Globus pallidus (tissue), 1 donor: ENCODE measurements around the gene BPGM.
"Not testable (repeated sequence)": the region's sequence is repeated elsewhere in the genome, so short reads cannot be mapped to it uniquely, and the experiment has no call there.

Experiments used
- DNase-seq: peaks from one replicate; pipeline ENCODE4 v3.0.0-alpha.2; 2015; ENCODE audit warnings: low spot score

Gene BPGM

GRCh38 chr7:134632052-134632451 is 14.6 kb upstream of the BPGM start:
- DNase-seq = no peak

GRCh38 chr7:134632937-134633540 is 13.6 kb upstream of the BPGM start:
- peak; percentile 35 for DNase-seq

GRCh38 chr7:134636008-134636449 is 10.6 kb upstream of the BPGM start:
- DNase-seq = no peak

DNA sequence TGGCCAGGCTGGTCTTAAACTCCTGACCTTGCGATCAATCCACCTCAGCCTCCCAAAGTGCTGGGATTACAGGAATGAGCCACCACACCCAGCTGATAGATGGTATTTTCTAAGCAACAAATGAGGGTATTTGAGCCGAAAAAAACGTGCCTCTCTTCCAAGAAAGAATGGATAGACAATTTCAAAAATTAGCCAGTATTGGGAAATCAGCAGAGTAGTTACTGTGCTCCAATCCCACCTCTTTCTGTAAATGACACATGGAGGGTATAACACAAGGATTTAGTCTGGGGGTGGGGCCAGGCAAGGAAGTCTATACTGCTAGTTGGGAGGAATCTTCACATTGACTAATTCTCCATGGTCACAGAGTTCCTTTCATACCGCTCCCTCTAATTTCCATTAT is 9.2 kb upstream of the BPGM start:
- no peak for DNase-seq

- DNase-seq = no peak
Observed at GRCh38 chr7:134637934-134638719, 8.5 kb upstream of the BPGM start.

DNA sequence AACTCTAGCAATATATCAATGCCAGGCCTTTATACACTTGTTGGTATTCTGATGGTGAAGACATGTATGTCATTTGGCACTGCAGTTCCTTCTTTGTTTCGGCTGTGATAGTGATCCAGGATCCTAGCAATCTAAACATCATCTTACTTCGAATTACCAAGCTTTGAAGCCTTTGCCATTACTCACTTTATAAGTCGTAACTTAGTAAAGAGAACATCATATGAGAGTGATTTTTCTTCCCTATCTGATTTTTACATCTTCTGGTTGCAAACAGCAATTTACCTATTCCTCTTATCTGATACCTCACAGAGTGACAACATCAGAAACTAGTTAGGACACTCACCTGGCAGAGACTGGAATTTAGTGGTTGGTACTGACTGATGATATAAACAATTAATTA is 7.6 kb upstream of the BPGM start:
- DNase-seq = peak; percentile 9

DNA sequence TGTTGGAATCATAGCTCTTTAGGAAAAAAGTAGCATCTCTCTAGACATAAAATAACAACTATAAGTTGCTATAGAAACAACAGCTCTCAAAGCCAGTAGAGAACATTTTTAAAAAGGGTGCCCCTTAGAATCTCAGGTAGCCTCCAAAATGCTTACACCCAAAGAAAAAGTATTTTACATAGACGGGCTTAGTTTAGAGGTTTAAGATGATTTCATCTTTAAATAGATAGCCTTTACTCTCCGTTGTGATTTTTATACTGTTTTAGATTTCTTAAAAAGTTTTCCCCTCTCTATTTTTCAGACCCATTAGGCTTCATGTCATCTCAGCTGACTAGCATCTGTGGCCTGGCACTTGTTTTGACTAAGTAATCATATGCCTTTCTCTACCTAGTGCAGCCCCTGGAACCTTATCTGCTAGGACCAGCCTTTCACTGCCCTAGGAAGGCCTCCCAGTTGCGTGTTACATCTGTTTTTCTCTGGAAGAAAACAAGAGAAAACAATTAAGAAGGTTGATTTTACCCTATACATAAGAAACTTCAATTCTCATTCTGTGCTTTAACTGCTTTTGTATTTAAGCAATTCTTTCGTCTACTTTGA is 6.9 kb upstream of the BPGM start:
- no peak for DNase-seq

GRCh38 chr7:134640842-134641715 is 5.6 kb upstream of the BPGM start:
- DNase-seq = no peak

DNA sequence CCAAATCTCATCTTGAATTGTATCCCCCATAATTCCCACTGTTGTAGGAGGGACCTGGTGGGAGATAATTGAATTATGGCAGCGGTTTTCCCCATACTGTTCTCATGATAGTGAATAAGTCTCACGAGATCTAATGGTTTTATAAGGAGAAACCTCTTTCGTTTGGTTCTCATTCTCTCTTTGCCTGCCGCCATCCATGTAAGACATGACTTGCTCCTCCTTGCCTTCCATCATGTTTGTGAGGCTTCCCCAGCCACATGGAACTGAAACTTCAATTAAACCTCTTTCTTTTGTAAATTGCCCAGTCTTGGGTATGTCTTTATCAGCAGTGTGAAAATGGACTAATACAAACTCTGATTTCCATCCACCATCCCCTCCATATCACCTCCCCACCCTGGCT is 4.7 kb upstream of the BPGM start:
- DNase-seq = not testable (repeated sequence)

DNA sequence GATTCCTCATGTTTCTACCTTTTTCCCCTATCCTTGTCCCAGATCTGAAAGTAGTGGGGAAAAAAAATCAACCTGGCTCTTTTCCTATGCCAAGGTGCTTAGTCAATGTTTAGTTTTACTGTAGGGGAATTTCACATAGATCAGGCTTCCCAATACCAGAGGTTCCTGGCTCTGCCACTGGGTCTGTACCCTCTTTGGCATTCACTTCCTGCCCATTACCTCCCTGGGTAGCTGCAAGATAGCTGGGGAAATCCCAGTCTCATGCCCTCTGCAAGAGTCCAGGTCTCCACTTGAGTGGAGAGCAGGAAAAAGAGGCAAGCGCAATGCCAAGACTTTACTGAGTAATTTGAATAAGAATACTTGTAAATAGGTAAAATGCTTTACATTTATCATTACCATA is 3.5 kb upstream of the BPGM start:
- no peak for DNase-seq

DNA sequence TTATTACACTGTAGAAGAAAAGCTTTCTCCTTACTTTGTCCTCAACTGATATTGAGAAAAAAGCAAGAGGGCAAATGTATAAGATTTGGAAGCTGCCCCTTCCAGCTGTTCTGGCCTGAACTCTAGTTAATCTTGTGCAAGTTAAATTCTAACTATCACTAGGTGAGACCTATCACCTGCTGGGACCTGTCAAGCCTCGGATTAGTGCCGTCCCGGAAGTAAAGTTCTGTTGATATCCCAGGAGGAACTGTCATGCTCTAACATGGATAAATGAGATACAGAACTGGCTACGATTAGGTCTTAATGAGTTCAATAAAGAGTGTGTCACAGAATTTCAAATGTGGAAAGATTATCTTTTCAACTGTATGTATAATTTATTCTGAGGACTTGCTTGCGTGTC is 1.2 kb upstream of the BPGM start:
- DNase-seq = no peak

DNA sequence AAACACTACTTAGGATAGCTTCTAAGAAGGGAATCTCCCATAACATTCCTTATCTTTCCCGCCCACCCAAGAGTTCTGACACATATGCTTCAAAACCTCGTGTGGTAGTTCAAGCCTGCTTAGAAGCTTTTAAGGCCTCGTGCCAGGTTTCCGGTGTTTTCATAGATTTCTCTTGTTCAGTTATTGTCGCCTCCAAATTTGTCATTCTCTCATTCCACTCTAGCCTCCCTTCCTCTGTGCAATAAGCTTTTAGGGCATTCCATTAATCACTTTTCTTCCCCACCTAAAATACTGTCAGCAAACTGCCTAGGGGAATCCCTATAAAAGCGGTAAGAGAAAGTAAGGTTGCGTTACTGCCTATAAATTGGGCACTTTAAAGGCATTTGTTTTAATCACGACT is 718 bp upstream of the BPGM start:
- peak; percentile 25 for DNase-seq

DNA sequence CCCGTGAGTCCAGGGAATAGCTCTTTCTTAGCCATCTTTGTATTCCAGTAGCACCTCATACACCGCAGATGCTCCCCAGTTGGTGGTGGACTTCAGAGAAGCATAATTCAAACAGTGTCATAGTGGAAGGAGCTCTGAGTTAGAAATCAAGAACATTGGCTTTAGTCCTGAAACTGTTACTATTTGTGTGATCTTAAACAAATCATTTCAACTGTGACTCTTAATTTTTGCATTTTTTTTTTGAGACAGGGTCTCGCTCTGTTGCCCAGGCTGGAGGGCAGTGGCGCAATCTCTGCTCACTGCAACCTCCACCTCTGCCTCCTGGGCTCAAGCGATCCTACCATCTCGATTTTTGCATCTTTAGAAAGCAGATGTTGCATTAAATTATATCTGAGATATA is 1.8 kb downstream of the BPGM start:
- DNase-seq = no peak

DNA sequence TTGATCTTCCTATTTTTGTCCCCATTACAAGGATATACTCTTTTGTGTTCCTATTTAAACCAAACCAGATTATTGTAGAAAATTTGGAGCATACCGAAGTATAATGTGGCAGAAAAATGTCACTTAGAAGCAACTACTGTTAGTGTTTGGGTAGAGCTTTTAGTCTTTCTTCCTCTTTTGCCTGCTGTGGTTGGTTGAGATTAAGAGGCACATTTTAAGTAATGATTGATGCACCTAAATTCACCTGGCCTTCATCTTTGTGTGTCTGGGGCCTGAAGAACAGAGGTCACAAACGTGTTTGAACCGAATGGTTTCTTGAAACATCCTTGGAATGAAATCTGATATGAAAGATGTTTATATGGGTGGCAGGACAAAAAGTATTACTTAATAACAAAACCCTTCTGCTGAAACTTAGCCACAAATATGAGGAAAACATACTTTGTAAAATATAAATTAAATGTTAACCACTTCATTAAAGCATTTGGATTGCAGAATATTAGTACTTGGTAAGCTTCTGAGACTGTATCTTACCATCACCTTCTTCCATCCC is 2.6 kb downstream of the BPGM start:
- DNase-seq = no peak

- DNase-seq = no peak
Observed at GRCh38 chr7:134651991-134652390, 5.3 kb downstream of the BPGM start.

- DNase-seq = no peak
Observed at GRCh38 chr7:134654104-134654775, 7.6 kb downstream of the BPGM start.

DNA sequence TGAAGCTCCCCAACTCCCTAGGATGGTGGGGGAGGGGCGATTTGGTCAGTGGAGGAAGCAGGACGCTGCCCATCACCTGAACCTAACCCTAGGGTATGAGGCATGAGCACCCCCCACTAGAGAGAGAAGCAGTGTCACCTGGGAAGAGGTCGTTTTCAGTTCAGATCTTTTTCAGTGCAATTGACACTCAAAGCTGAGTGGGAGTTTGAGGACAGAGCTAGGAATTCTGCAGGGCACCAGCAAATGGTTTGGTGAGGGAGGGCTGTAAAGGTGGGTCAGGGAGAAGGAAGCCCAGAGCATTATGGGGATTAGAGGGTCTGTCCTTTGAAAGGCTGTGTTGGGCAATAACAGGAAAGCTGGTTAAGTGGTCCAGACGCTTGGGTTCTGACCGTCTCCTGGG is 10.9 kb downstream of the BPGM start:
- DNase-seq = no peak

DNA sequence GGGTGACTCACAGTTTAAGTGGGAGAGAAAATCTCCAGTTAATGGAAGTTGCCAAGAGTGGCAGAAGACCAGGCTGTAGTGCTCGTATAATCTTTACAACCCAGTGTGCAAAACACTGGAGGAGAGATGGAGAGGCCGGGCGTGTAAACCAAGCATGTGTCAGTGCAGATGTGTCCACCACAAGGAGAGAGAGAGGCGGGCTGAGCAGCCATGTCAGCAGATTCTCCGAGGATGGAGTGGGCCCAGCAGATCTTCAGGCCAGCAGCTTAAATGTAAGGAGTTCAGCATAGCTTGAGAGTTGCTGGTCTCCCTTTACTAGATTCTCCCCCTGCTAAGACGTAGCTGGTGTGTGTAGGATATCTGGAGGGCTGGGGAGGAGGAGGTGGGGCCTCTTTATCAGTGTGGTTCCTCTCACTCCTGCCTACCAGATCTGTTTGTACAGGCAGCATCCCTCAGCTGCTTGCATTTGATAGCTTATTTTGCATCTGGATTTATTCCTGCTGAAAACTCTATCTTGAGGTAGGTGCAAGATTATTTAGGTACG is 13.7 kb downstream of the BPGM start:
- DNase-seq = peak; percentile 14

DNA sequence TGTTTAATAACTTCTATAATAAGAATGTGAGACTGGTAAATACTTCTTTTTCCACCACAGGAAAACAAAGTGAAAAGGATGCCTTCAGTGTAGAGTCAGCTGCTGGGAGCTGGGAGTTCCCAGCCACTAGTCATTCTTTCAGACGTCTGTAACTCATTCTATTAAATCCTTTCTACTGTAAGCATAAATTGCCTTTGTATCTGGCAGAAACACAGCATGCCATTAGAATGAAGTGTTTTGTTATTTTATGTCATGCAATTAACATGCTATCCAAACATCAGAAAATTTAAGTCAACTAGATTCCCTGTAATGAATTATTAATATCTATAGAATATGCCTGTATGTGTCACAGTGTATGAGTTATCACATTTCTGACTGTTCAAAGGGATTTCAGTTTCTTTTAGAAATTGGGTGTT is 14.3 kb downstream of the BPGM start:
- peak; percentile 11 for DNase-seq

- DNase-seq = no peak
Observed at GRCh38 chr7:134662166-134662870, 15.7 kb downstream of the BPGM start.

DNA sequence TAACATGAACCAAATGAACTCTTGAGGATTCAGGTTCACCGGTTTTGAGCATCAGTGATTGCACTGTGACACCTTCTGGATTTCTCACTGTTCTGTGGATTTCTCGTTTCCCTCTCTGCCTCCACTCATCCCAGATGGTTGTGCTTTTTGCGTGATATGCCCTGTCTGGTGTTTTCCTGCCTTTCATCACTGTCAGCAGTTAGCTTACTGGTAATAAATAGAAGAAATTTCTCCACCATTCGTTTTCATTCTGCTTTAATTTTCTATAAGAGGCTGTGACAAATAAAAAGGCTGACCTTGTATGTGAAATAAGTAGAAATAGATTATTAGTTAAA is 16.2 kb downstream of the BPGM start:
- no peak for DNase-seq
